ENCODE results near the gene SPTBN1. TPM values are rescaled to one million over a fixed set of nuclear protein-coding genes. Genes with fewer than 3 reads are reported as not detected.

SPTBN1 gene
- total and polyA plus RNA-seq, 2 experiments from 2014 or later: 58.1 to 204 TPM

DNA sequence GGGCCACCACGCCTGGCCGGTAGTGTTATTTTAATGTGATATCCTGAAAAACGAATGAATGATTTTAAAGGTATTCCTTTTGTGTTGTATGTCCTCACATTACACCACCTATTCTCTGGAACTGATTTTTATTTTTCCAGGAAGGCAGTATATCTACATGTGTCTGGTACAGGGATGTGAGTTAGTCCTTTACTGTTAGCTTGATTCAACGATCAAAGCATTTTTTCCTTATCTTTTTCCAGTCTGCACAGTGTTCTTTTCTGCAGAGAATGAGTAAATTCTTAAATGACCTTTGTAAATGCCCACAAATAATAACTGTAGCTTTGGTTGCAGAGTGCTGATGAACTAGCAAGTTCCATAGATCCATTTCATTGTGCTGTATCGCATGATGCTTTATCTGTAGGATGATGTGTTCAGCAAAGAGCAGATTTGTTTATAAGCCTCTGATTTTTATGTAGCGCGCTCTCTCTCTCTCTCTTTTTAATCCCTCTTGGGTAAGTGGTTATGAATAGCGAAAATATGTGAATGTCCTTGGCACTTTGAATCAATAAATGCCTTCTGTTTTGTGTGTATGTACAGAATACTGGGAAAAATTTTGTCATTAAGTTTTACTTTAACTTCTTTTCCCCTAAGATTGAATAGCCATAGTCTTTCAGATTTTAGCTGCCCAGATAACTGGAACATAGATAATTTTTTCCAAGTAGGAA, 184.9 kb downstream of the SPTBN1 start:
- DNase-seq (ENCODE audit: low spot score) (no peak), ATAC-seq (no peak)
- no peaks in the 10 kb centered on the region for H3F3A ChIP-seq (replicated peaks; ENCODE audit: low read depth)
- peaks cover 77% of the 10 kb centered on the region for H3K36me3 Mint-ChIP-seq (ENCODE audit: low read depth)
- H3K27me3 Mint-ChIP-seq (ENCODE audit: insufficient read depth, low read depth, poor library complexity): peaks cover 6% of the 10 kb centered on the region
- 0 out of 2 replicates have a peak, but pooled peaks cover 4% of the 10 kb centered on the region for H3K79me2 ChIP-seq (replicated peaks; ENCODE audit: insufficient read depth)
- H2AFZ ChIP-seq: no peak overlapping the region
- no peak for TF ChIP-seq NANOG (IDR thresholded peaks at IDR 0.05; ENCODE audit: borderline replicate concordance)
- TF ChIP-seq EZH2phosphoT487 (IDR thresholded peaks at IDR 0.05; ENCODE audit: unreplicated experiment): no peak
- TF ChIP-seq ZNF114 (CRISPR knock-in tag; IDR thresholded peaks at IDR 0.05): no peak
- TF ChIP-seq, protein P1, sequence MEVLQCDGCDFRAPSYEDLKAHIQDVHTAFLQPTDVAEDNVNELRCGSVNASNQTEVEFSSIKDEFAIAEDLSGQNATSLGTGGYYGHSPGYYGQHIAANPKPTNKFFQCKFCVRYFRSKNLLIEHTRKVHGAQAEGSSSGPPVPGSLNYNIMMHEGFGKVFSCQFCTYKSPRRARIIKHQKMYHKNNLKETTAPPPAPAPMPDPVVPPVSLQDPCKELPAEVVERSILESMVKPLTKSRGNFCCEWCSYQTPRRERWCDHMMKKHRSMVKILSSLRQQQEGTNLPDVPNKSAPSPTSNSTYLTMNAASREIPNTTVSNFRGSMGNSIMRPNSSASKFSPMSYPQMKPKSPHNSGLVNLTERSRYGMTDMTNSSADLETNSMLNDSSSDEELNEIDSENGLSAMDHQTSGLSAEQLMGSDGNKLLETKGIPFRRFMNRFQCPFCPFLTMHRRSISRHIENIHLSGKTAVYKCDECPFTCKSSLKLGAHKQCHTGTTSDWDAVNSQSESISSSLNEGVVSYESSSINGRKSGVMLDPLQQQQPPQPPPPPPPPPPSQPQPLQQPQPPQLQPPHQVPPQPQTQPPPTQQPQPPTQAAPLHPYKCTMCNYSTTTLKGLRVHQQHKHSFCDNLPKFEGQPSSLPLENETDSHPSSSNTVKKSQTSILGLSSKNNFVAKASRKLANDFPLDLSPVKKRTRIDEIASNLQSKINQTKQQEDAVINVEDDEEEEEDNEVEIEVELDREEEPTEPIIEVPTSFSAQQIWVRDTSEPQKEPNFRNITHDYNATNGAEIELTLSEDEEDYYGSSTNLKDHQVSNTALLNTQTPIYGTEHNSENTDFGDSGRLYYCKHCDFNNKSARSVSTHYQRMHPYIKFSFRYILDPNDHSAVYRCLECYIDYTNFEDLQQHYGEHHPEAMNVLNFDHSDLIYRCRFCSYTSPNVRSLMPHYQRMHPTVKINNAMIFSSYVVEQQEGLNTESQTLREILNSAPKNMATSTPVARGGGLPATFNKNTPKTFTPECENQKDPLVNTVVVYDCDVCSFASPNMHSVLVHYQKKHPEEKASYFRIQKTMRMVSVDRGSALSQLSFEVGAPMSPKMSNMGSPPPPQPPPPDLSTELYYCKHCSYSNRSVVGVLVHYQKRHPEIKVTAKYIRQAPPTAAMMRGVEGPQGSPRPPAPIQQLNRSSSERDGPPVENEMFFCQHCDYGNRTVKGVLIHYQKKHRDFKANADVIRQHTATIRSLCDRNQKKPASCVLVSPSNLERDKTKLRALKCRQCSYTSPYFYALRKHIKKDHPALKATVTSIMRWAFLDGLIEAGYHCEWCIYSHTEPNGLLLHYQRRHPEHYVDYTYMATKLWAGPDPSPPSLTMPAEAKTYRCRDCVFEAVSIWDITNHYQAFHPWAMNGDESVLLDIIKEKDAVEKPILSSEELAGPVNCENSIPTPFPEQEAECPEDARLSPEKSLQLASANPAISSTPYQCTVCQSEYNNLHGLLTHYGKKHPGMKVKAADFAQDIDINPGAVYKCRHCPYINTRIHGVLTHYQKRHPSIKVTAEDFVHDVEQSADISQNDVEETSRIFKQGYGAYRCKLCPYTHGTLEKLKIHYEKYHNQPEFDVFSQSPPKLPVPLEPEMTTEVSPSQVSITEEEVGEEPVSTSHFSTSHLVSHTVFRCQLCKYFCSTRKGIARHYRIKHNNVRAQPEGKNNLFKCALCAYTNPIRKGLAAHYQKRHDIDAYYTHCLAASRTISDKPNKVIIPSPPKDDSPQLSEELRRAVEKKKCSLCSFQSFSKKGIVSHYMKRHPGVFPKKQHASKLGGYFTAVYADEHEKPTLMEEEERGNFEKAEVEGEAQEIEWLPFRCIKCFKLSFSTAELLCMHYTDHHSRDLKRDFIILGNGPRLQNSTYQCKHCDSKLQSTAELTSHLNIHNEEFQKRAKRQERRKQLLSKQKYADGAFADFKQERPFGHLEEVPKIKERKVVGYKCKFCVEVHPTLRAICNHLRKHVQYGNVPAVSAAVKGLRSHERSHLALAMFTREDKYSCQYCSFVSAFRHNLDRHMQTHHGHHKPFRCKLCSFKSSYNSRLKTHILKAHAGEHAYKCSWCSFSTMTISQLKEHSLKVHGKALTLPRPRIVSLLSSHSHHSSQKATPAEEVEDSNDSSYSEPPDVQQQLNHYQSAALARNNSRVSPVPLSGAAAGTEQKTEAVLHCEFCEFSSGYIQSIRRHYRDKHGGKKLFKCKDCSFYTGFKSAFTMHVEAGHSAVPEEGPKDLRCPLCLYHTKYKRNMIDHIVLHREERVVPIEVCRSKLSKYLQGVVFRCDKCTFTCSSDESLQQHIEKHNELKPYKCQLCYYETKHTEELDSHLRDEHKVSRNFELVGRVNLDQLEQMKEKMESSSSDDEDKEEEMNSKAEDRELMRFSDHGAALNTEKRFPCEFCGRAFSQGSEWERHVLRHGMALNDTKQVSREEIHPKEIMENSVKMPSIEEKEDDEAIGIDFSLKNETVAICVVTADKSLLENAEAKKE (CRISPR knock-in tag; IDR thresholded peaks at IDR 0.05): no peak
- no peak for TF ChIP-seq EZH2 (IDR thresholded peaks at IDR 0.05; ENCODE audit: low read depth, unreplicated experiment)
- TF ChIP-seq CREB1 (CRISPR knock-in tag; IDR thresholded peaks at IDR 0.05; ENCODE audit: low read depth): no peak
- no peak for TF ChIP-seq JUNB (IDR thresholded peaks at IDR 0.05; ENCODE audit: unreplicated experiment)
- peaks cover 53% of the 10 kb centered on the region for H3K36me3 ChIP-seq (ENCODE audit: insufficient read depth)
- no peak overlapping the region for H3K4me3 ChIP-seq
- no peak overlapping the region for H3K4me3 Mint-ChIP-seq
- peaks cover 5% of the 10 kb centered on the region; the same call in 1 of the 2 replicates for H4K20me1 ChIP-seq (replicated peaks; ENCODE audit: insufficient read depth)
- no peaks in the 10 kb centered on the region for H3K4me1 ChIP-seq (ENCODE audit: insufficient read depth)
- H3K4me2 ChIP-seq: no peak overlapping the region
- no peaks in the 10 kb centered on the region for H3K27me3 ChIP-seq (ENCODE audit: insufficient read depth)
- no peaks in the 10 kb centered on the region for H3K9me2 ChIP-seq (ENCODE audit: insufficient read depth)
- H3K27ac ChIP-seq (ENCODE audit: low read depth): no peak overlapping the region
- H3K27ac Mint-ChIP-seq: no peak overlapping the region
- no peaks in the 10 kb centered on the region for H3K9me3 Mint-ChIP-seq
- H3K4me1 Mint-ChIP-seq: no peaks in the 10 kb centered on the region

Measured in GM23338 (cell line).